GM21528 (cell line): ENCODE measurements around the gene SERF2.

Experiments used
- ATAC-seq: cut with Tn5 transposase; IDR thresholded peaks from one replicate; pipeline ENCODE4 v1.9.1; 2021; ENCODE audit warnings: mild to moderate bottlenecking, moderate library complexity; ENCODE audit not compliant: unreplicated experiment, low FRiP score

Gene SERF2

DNA sequence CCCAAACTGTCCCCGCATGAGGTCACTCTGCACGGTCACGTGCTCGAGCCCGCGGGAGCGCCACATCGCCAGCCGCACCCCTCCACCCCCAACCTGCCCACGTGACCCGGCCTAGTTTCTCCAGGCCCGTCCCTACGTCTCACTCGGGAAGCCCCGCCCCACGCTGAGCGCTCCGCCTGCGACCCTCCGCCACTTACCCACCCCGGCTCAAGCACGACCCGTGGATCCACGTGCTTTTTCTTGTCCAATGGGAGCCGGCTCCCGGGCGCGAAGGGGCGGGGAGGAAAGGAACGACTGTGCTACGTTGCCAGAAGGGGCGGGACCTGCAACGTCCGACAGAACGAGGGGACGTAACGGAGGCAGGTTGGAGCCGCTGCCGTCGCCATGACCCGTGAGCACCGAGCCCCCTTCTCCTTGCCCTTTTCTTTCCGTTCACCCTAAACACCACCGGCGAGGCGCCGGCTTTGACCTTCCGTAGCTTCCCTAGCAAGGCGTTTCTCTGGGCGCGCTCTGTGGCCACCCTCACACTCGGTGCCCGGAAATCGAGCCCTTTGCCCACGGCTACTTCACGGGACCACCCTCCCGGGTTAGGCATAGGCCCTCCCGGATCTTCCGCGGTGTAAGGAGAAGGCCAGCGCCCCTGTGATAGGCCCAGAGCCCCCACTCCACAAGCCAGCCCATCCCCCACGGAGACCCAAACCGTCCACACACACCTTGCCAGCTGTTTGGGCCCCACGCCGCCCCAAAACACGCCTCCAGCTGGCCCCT, at the start of gene SERF2:
SERF2 (plus strand) TSS at position 328 of the 768 bp plus-strand sequence; CDS start at position 385, 57 bp downstream.
- peak; percentile 88 for ATAC-seq

GRCh38 chr15:43746245-43746902, 45.7 kb upstream of the SERF2 start, which contains the start of gene PDIA3:
PDIA3 (plus strand) TSS chr15:43746438; CDS start chr15:43746540, 102 bp downstream.
- peak; percentile 72 for ATAC-seq

DNA sequence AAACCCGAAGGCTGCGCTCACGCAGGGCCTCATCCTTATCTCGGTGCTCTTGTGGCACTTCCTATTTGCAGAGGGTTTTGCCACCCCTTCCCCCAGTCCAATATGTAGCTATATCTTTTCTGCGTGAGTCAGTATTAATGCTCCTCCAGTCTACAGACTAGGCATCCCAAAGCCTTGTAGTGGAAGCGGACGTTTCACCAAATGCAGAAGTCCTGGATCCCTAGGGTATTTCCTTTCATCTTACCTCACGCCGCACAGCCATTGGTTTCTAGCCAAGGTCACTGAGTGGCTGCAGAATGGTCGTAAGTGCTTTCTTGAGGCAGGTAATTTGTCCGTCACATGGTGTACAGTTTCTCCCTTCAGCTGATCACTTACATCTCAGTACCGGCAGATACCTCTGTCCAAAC, 45.2 kb upstream of the SERF2 start:
- peak; percentile 5 for ATAC-seq

DNA sequence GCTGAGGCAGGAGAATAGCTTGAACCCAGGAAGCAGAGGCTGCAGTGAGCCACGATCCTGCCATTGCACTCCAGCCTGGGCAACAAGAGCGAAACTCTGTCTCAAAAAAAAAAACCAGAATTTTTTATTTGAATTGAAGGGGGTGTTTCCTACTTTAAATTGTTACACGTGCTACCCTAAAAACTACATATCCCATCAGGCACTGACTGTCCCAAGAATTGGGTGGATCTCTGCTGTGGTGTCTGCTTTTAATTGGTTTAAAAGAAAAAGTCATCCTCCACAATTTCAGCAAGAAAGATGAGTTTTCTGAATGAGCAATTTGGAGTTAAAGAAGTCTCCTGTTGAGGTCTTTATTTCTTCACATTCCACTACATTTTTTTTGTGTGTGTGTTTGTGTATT, 43.7 kb upstream of the SERF2 start:
- no peak for ATAC-seq

DNA sequence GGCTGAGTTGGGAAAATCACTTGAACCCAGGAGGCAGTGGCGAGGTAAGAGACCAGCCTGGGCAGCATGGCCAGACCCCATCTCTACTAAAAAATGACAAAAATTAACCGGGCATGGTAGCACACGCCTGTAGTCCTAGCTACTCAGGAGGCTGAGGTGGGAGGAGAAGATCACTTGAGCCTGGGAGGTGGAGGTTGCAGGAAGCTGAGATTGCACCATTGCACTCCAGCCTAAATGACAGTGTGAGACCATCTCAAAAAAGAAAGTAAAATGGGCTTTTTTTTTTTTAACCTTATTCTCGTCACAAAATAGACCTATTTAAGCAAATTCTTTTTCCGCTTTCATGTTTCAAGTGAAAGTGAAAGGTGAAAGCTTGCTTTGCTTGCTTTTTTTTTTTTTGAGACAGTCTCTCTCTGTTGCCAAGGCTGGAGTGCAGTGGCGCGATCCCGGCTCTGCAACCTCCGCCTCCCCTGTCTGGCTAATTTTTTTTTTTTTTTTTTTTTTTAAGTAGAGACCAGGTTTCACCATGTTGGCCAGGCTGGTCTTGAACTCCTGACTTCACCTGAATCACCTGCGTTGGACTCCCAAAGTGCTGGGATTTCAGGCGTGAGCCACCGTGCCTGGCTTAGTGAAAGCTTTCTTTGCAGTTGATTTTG, 42.3 kb upstream of the SERF2 start:
- ATAC-seq, result peak; percentile 47

- no peak for ATAC-seq
Observed at GRCh38 chr15:43751885-43752284, 40.2 kb upstream of the SERF2 start.

DNA sequence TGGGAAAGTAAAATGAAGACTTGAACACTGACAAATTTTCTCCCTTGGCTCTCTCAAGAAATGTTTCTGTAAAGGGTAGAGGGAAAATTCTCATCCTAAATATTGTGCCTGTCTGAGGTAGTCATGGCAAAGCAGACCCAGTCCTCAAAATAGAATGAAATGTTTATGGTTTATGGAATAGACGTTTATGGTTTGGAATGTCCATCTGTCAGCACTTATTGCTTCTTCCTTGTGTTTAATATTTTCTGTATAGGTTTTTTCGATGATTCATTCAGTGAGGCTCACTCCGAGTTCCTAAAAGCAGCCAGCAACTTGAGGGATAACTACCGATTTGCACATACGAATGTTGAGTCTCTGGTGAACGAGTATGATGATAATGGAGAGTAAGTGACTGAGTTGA, 29.3 kb upstream of the SERF2 start:
- no peak for ATAC-seq

GRCh38 chr15:43763819-43764446, 28.2 kb upstream of the SERF2 start:
- no peak for ATAC-seq

DNA sequence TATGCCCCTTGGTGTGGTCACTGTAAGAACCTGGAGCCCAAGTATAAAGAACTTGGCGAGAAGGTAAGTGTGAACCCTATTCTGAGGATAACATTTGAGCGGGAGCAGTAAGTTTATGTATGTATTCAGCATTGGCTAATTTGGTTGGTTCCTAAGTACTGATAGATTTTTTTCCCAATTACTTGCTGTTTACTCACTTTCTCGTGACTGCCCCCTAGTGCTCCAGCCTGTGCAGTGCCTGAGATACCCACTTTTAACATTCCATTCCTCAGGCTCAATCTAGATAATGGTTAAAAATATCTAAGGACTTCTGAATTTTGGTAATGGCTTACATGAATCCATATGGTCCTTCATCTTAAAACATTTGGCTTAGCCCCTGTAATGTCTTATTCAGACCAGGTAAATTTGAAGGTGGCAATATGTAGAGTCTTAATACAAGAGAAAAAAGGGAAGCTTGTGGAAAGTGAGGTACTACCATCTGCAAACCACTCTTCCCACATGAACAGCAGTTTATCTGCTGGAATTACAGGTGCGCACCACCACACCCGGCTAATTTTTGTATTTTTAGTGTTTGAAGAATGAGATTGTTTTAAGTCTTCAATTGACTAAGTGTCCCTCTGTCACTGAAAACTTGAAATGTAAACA, 22.4 kb upstream of the SERF2 start:
- no peak for ATAC-seq

DNA sequence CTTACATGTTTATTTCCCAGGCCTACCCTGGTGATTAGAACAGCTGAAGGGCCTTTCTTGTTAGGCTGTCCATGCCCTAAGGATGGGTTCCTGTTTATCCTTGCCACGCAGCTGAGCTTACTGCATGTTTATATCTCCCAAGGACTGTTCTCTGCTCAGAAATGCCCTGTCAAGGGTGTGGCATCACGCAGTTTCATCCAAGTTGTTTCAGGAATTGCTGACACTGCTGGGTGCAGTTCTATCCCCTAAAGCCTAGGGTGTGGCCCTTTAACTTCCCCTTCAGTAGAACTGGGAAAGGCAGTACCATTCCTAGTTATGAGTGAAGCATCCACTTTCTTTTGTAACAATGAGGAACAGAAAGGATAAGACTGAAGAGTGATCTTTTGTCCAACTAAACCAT, 20.3 kb upstream of the SERF2 start:
- ATAC-seq, result no peak

DNA sequence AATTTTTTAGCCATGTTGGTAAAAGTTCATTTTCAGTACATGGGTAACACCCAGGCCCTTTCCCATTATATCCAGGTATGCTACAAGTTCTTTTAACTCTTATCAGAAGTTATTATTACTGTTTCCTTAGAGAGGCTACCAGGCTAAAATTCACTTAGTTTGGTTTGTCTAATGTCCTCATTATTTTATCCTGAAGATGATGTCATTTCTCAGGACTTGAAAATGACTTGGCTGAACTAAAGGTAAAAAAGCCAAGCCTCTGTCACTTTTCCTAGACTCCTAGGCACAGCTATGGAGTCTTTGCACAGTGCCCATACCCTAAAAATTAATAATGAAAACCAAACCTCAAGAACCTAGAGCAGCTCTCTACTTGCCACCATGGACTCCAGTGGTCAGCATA, 19.5 kb upstream of the SERF2 start:
- ATAC-seq, result no peak

- no peak for ATAC-seq
Observed at GRCh38 chr15:43774062-43774461, 18.1 kb upstream of the SERF2 start.

DNA sequence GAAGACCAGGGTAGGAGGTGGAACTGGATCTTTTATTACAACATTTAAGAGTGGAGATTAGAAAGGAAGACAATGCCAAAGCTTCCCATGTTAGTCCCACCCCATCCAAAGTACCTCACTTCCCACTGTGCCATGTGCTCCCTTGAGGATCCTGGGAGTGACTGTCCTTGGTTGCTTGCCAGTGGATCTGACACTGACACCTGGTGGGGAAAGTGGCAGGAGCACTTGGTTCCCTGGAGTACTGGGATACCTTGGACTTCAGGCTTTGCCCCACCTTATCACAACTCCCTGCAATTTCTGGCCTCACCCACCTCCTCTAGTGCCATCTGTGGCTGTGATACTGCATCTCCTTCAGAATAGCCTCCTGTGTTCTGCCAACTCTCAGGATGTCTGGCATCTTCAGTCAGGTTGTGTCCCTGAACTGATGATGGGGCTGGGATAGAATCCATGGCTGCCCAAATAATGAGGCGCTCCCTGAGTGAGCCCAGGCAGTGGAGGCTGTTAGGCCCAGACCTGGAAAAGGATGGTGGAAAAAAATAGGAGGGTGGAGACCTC, 16.6 kb upstream of the SERF2 start:
- ATAC-seq, result no peak

- peak; percentile 41 for ATAC-seq
Observed at GRCh38 chr15:43776101-43776717, 15.9 kb upstream of the SERF2 start.

DNA sequence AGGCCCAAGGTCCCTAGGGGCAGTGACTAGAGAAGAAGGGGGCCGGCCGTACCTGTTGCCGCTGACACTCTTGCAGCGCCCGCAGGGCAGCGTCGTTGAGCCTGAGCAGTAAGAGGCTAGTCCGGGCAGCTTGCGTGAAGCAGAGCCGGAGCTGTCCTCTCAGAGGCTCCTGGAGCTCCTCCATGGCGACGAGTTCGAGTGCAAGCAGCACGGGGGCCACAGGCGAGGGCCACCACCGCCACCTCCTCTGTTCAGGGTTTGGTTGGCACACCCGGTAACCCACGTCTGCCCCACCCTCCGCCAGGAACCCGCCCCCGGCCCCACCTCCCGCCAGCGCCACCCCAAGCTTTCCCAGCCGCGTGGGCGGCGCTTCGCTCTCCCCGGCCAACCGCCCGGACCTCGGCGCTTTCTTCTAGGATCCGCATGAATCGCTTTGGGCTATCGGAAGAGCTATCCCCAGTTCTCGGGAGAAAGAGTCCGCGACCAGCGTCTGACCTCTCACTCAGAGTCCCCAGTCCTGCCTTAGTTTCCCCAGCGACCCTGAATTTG, 15.3 kb upstream of the SERF2 start, which contains the start of gene ELL3:
ELL3 (minus strand) TSS at position 249 of the 549 bp plus-strand sequence; CDS start at position 184, 65 bp downstream.
- ATAC-seq, result peak; percentile 45

DNA sequence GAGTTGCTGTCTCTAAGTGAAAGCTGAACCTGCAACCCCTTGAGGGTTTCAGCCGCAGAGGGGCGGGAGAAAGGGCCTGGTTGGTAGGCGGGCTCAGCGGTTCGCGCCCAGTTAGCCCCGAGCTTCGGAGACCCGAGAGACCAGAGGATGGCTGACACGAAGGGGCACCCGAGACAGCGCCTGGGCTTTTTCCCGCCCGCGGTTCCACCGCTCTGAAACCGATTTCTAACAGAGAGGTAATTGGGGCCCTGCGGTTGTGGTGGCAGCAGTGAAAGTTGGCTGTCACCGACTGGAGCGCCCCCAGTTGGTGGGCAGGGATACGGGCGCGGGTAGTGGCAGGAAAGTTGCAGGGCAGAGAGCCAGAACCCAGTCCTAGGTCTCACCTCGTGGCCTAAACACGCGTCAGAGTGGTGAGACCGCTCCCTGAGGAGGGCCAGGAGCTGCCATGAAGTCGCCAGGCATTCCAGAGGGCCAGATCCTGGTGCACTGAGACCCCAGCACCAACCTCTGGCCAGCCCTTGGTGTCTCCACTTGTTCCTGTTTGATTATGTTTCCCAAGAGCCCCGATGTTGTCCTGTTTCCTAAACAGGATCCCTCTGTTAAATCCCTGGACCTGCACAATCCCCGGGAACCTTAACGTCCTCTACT, 14.7 kb upstream of the SERF2 start:
- ATAC-seq, result peak; percentile 59

DNA sequence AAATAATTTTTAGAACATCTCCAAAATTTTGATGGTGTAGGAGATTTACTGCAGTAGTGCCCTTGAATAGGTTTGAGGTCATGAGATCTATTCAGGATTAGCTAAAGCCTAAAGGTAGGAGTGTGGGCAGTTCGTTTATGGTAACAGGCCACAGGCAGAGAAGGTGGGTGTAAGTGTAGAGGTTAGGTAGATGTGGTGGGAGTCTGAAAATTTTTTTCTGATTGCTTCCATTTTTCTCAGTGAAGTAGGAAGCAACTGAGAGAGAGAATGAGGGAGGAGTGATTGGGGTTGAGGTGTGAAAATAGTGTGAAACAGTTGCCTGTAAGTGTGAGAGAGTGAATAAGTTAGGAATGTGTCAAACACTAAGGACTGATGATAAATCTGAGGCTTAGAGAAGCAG, 13.1 kb upstream of the SERF2 start:
- ATAC-seq, result no peak

DNA sequence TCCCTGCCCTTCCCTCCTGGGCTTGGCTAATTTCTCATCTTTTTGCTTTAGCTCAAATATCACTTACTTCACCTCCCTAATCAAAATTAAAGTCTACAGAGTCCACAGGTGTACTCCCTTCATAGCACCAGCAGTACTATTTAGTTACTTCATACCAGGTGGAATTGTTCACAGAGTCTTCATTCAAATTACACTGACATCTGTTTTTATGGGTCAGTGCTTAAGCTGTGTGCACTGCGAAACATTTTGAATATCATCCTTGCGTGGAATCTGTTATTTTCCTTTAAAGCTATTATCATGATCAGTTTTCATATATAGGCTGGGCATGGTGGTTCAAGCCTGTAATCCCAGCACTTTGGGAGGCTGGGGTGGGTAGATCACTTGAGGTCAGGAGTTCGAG, 2.7 kb upstream of the SERF2 start:
- no peak for ATAC-seq
